ENCODE results near the gene PRKN.

Gene PRKN

DNA sequence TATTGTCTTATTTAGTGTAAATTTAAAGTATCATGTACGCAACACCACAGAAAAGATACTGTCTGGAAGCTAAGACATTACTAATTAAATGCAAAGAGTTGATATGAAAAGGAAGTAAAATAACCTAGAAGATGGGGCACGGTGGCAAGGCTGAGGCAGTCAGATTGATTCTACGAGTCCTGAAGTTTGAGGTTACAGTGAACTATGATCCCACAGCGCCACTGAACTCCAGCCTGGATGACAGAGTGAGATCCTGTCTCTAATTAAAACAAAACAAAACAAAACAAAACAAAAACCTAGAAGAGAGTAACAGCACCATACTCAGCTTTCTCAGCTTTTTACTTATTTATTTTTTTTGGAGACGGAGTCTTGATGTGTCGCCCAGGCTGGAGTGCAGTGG, 199.0 kb downstream of the PRKN start:
- no peak for DNase-seq

GRCh38 chr6:162526960-162527359, 200.6 kb downstream of the PRKN start:
- no peak for DNase-seq

DNA sequence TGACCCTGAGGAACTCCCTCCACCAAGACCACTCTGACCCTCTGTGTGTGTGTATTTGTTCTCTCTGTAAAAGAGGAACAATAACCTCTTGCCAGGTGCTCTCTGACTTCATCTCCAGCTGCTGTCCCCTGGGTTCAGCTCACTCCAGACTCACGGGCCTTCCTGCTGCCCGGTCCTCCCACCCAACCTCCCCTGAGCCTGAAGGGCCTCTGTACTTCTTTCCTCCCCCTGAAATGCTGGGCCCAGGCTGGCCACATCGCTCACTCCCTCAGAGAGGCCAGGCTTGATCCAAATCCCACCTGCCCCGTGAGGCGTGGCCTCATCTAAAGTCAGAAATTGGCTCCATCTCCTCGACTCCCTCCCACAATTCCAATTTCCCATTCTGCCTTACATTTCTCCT, 202.4 kb downstream of the PRKN start:
- no peak for DNase-seq

DNA sequence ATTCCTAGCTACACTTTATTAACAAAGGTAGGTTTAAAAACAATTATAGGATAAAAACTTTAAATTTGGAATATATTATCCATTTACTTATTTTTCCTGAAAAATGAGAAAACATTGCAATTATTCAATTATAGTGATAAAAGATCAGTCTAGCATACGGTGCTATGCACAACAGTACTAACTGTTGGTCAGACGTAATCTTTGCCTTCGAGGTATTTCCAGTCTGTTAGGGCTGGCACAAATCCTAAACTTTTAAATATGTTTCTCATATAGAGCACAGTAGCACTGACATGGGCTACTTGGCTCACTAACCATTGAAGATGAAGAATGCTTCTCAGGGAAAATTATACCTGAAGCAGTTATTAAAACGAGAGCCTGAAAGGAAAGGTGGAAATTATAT, 214.8 kb downstream of the PRKN start:
- DNase-seq, result no peak

DNA sequence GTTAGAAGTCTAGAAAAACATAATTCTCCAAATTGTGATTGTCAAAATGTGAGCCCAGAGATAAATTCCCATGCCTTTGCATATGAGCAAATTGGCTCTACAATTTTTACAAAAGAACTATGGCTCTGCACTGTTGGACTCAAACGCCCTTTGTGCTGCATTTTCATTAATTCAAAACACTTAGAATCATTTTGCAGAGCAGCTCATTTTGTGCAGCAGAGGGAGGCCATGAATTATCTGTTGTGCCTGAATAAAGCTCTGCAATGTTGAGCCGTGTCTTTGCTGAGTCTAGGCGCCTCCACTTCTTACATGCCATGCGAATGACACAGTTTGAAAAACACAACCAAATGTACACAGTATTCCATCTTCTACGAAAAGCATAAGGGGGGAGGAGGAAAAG, 230.2 kb downstream of the PRKN start:
- no peak for DNase-seq

DNA sequence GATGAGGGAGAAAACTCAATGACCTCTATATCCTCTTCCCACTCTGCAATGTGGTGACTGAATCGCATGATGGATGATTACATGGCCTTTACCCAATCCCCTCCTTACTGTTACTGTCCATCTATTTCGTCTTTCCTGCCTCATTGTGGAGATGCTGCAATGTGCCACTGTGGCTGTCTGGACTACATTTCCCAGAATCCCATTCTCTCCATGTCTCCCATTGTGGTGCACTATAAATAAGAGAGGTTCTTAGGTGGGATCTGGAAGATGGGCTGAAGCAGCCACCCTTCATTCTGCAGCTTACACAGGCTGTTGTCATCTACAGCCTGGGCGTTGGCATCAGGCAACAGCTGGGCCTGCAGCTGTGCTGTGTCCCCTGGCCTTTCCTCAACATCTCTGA, 233.6 kb downstream of the PRKN start:
- DNase-seq, result no peak

DNA sequence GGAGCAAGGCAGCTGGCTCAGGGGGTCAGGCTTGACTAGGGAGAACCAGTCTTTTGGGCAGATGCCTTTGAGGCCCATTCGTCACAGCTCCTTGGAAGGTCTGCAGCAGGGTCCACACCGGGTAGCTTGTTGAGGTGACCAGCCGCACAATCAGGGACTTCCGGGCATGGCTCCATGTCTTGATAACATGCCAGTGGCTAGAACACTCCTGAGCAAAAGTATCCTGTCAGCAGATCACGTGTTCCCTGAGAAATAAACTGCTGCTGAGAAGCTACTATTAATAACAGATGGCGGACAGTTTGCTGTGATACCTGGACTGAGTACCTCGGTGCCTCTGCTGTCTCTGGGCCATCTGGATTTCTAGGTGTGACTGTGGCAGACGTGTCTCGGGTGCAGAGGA, 235.9 kb downstream of the PRKN start:
- DNase-seq, result no peak

DNA sequence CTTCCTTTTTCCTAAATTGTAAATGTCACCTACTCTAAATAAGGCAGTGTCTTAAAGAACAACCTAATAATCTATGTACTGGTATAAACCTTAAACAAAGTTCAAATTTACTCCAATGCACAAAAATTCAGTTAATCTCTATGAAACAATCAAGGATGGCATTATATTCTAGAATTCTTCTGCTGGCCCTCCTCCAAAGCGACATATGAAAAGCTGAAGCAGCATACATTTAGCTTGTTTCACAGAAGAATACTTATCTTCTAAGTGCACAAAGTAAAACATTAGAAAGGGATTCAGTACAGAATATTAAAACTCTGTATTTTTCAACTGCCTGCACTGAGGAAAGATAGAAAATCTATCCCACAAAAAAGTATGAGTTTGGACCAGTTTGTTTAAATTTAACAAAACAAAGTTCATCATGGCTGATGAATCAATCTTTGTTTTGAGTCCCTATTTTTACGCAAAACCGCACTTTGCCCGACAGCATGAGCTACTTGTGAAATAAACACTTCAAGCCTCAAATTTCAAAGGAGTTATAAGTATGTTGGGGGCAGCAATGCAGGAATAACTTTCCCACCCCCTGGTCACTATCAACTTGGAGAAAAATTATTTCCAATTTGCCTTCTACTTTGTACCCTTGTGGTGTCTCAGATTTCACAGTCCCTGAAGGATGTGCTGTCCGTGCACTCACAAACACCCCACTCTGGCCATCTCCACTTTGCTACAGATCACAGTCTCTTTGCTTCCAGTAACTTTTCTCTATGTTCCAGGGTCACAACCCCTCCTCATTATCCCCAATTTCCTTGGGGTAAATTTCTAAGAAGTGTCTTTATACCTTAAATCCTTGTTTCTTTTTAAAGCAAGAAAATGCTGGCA, 238.2 kb downstream of the PRKN start:
- no peak for DNase-seq

- DNase-seq, result no peak
These were observed 239.1 kb downstream of the PRKN start for GRCh38 chr6:162488444-162488843.

- no peak for DNase-seq
These were observed 242.1 kb downstream of the PRKN start for GRCh38 chr6:162485464-162485863.

DNA sequence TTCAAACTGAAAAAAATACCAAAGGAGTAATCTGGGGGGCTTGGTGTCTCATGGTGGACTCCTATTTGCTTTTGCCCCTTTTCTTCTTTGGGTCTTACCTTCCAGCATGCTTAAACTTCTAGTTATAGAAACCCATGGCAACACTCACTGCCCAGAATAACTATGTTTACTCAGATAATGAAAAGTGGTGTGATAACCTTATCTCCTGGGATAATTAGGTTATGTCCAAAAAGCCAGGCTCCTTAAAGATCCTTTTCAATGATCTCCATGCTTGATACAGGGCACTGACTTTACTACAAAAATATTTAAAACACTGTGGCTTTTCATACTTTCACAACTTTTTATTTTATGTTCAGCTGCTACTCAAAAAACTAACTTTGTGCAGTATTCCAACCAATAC, 245.6 kb downstream of the PRKN start:
- no peak for DNase-seq

DNA sequence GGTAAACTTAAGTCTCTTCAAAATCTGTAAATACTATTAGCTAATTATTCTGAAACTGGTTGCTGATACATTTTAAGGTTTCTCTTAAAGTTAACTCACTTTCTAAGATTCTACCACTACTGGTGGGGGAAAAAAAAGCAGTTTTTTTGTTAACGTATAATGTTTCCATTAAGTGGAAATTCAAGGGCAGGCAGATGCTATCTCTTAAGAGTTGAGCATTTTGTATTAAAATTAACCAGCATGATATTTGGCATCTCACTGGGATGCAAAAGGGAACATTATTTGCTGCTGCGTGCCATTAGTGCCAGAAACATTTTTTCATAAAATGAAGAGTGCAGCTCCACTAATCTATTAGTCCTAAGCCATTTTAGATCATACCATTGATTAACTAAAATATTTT, 246.2 kb downstream of the PRKN start:
- DNase-seq, result no peak

DNA sequence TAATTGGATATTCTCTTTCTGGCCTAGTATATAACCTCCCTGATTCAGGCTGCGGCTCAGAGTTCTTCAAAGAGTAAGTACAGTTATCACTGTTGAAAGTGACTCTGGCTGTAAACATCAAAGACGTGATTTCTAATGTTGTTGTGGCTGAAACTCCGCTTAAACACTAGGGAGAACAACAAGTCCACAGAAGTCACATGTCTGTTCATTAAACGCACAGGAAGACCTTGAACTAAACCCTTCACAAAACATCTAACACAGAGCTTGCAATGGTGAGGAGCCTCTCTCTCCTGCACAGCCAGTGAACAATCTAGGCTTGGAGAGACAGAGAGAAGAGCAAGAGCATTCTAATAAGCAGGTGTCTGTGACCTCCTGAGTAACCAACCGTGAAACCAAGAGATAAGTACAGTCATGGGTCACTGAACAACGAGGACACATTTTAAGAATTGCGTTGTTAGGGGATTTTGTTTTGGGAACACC, 249.3 kb downstream of the PRKN start:
- DNase-seq, result no peak

DNA sequence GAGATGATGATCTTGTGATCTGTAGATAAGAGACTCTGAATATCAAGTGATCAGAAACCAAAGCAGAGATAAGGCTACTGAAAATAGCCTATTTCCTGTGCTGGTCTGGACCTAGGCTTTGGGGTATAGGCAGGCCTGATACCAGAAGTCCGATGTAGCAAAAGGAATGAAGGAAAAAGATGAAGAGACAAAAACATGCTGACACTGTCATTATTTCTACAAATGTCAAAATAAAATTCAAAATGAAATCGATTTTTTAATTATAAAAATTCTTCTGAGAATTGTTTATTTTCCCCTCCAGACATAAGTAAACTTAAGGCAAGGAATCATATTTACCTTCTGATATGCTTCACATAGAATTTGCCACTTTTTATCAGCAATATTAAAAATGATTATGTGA, 252.8 kb downstream of the PRKN start:
- DNase-seq, result no peak

- no peak for DNase-seq
These were observed 255.7 kb downstream of the PRKN start for GRCh38 chr6:162471842-162472241.

- no peak for DNase-seq
These were observed 259.2 kb downstream of the PRKN start for GRCh38 chr6:162468326-162468725.

DNA sequence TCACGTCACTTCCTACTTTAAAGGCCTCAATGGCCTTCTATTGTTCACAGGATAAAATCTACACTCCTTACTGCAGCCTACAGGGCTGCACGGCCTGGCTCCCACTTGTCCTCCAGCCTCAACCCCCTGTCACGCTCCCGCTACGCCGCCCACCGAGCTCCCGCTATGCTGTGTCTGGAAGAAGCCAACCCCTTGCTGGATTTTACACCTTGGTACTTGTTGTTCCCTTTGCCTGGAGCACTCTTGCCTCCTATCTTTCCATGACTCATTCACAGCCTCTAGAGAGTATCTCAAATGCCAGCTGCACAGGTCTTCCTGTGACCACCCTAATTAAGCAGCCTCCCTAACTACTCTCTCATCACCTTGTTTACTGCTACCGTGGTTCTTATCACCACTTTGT, 259.9 kb downstream of the PRKN start:
- no peak for DNase-seq

- no peak for DNase-seq
These were observed 264.0 kb downstream of the PRKN start for GRCh38 chr6:162463576-162463975.

DNA sequence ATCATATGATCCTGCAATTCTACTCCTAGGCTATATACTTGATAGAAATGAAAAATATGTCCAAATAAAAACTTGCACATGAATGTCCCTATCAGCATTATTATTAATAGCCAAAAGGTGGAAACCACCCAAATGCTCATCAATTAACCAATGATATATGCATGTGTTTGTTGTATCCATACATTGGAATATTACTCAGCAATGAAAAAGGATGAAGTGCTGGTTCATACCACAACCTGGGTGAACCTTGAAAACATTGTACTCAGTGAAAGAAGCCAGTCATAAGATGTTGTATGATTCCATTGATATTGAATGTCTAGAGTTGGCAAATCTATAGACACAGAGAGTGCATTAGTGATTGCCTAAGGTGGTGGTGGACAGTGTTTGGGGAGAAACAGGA, 267.6 kb downstream of the PRKN start:
- no peak for DNase-seq

- no peak for DNase-seq
These were observed 277.2 kb downstream of the PRKN start for GRCh38 chr6:162450358-162450757.

DNA sequence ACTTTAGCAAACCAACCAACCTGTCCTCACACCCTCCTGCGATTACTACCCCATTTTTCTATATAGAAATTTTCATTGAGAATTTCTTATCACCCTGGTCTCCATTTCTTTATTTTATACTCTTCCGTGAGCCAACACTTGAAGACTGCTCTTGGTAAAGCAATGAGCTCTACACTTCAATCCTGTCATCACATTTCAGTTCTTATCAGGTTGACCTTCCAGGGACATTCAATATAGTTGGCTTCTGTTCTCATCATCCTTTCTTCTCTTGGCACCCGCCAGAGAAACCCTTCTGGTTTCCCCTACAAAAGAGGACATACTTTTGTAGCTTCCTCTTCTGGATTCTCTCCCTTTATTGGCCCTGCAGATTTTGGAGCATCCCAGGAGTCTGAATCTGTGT, 279.3 kb downstream of the PRKN start:
- DNase-seq, result no peak

DNA sequence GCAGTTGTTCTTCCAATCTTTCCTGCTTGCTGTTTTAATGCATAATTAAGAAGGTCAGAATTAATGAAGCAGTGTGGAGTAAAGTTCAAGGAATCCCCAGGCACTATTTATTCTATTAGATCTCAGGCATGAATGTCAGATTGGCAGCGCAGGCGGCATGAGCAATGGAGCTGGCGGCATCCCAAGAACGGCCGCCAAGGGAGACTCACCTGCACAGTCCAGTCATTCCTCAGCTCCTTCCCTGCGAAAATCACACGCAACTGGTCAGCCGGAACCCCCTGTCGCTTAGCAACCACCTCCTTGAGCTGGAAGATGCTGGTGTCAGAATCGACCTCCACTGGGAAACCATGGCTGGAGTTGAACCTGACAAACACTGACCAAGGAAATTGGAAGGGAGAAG, 284.5 kb downstream of the PRKN start:
- DNase-seq, result no peak

GRCh38 chr6:162442687-162443086, 284.9 kb downstream of the PRKN start:
- DNase-seq, result no peak

- no peak for DNase-seq
These were observed 285.6 kb downstream of the PRKN start for GRCh38 chr6:162441991-162442390.

DNA sequence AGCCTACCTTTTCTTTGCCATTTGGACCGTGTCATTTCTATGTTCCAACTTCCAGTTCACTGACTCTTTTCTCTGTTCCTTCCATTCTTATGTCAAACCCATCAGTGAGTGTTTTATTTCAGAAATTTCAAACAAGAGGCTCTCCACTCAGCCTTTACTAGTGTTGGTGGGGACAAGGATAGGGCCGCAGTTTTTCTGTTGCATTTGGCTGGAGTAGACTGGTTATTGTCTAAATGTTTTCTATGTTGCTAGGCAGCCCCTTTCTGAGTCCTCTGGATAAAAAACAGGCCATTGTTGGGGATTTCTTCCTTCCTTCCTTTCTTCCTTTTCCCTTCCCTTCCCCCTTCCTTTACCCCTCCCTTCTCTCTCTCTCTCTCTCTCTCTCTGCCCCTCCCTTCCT, 288.6 kb downstream of the PRKN start:
- DNase-seq, result no peak
